Lower leg skin (tissue), 4 donors: ENCODE measurements around the gene TOMM70. TPM values are rescaled to one million over a fixed set of nuclear protein-coding genes. Genes with fewer than 3 reads are reported as not detected.

Experiments
- DNase-seq, 2 donors: peaks; one replicate each; pipeline ENCODE4 v3.0.0-alpha.2; 2019; ENCODE audit warnings: low spot score in 2 of 2
- H3K4me3 ChIP-seq: fragments of 200-600 bp; sonication (generic); 2 replicates; pipeline ENCODE4 v1.5.1; 2017; ENCODE audit warnings: mild to moderate bottlenecking, low read depth; ENCODE audit not compliant: poor library complexity, severe bottlenecking
- POLR2A ChIP-seq, 2 donors: fragments of 450-650 bp; IDR thresholded peaks; one replicate each; pipeline ENCODE4 v1.6.1; 2016 to 2017; ENCODE audit warnings: antibody characterized with exemption in 2 of 2, mild to moderate bottlenecking in 1 of 2, moderate library complexity in 1 of 2
- WGBS, 2 donors: methylation state at CpG; one replicate each; pipeline ENCODE4 v1.1.5; 2018; 5-methylcytosine and 5-hydroxymethylcytosine counted together
- intact Hi-C: fragments of 100-400 bp; cut with DNase I; formaldehyde crosslinking; loops from one replicate; pipeline ENCODE4 v1.15.0; 2023; ENCODE audit warnings: low total_unique reads
- total RNA-seq, 4 donors: library from RNA; depleted of rRNA; stranded (reverse); fragments of >200 nt; gene quantifications; one replicate each; pipeline ENCODE4 v1.1.0, GENCODE V29; 2016
- TF ChIP-seq, protein P1 (sequence below), 3 donors: fragments of 450-650 bp; IDR thresholded peaks; one replicate each; pipeline ENCODE4 v1.5.1; 2016; ENCODE audit warnings: antibody characterized with exemption in 3 of 3, mild to moderate bottlenecking in 3 of 3, moderate library complexity in 2 of 3

Gene TOMM70
- total RNA-seq, 4 donors from 2014 or later = 30.4 to 35.3 (median 33.5) TPM

GRCh38 chr3:100438623-100438974, 37.7 kb upstream of the TOMM70 start:
- TF ChIP-seq, protein P1, sequence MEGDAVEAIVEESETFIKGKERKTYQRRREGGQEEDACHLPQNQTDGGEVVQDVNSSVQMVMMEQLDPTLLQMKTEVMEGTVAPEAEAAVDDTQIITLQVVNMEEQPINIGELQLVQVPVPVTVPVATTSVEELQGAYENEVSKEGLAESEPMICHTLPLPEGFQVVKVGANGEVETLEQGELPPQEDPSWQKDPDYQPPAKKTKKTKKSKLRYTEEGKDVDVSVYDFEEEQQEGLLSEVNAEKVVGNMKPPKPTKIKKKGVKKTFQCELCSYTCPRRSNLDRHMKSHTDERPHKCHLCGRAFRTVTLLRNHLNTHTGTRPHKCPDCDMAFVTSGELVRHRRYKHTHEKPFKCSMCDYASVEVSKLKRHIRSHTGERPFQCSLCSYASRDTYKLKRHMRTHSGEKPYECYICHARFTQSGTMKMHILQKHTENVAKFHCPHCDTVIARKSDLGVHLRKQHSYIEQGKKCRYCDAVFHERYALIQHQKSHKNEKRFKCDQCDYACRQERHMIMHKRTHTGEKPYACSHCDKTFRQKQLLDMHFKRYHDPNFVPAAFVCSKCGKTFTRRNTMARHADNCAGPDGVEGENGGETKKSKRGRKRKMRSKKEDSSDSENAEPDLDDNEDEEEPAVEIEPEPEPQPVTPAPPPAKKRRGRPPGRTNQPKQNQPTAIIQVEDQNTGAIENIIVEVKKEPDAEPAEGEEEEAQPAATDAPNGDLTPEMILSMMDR (IDR thresholded peaks at IDR 0.05) = no peak
- TF ChIP-seq POLR2A (IDR thresholded peaks at IDR 0.05) = no peak
- DNase-seq = no peak
- 93 to 96% methylated on average over 2 of the region's 2 CpGs for WGBS, 2 donors
- H3K4me3 ChIP-seq = no peak overlapping the region
- intact Hi-C loops = no loop called here

DNA sequence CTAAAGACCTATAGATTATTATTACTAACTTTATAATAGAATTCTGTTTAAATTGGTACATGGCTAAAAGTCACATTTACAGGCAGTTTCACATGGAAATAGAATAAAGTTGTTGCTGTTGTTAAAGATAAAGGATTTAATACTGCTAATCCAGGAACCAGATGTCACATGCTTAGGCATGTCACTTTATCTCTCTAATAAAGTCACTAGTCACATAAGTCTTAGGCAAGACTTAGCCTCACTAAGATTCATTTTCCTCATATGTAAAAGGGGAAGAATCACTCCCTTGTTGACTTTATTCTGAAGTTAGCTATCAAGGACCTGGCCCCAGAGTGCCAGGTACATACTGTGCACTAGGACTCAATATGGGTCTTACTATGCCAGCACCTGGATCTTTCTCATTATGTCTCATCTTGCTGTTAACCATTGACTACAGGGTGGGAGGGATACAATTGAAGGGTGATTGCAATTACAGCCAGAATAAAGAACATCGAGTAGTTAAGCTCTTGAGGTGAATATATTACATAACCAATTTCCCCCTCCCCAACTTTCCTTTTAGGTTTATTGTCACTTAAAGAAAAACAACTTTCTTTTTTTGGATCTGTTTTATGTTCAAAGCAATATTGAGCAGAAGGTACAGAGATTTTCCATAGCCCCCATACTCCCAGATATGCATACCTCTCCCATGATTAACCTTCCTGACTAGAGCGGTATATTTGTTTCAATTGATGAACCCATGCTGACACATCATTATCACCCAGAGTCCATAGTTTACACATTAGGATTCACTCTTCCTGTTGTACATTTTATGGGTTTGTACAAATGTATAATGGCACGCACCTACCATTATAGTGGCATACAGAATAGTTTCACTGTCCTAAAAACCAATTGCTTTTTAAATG, 37.1 kb upstream of the TOMM70 start:
- DNase-seq = no peak
- WGBS, 2 donors = 92 to 95% methylated on average over 3 of the region's 3 CpGs
- TF ChIP-seq, protein P1 (IDR thresholded peaks at IDR 0.05) = no peak
- TF ChIP-seq POLR2A (IDR thresholded peaks at IDR 0.05) = no peak
- intact Hi-C loops = no loop called here
- no peak overlapping the region for H3K4me3 ChIP-seq

- no peak for DNase-seq
- TF ChIP-seq POLR2A (IDR thresholded peaks at IDR 0.05) = no peak
- TF ChIP-seq, protein P1 (IDR thresholded peaks at IDR 0.05) = no peak
- no peak overlapping the region for H3K4me3 ChIP-seq
- WGBS, 2 donors = 94% methylated on average over 2 of the region's 2 CpGs
- intact Hi-C loops = no loop called here
These were observed 36.1 kb upstream of the TOMM70 start for GRCh38 chr3:100436951-100437350.

DNA sequence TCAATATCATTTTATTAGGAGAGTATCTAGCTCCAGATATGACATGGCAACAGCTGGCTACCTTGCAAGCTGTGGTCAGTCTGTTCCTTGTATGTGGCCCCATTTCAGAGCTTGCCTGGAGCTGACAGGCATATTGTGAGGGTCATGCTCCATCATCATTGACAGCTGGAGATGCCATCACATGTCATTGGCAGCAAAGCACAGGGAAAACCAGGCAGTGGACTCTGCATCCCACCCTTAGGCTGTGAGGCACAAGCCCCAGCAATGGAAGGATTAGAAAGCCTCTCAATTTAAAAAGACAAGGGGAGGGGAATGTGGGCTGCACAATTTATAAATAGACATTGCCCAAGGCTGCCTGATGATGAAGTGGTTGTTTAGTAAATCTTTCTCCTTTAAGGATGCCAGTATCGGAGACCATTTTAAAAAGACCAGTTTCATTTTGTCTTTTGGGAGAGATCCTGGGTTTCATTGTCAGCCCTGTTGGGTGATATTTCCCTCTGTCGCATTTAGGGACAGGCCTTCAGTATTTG, 28.4 kb upstream of the TOMM70 start:
- intact Hi-C loops = no loop called here
- 93% methylated on average over 2 of the region's 2 CpGs for WGBS, 2 donors
- H3K4me3 ChIP-seq = no peak overlapping the region
- no peak for DNase-seq
- TF ChIP-seq, protein P1 (IDR thresholded peaks at IDR 0.05) = no peak
- no peak for TF ChIP-seq POLR2A (IDR thresholded peaks at IDR 0.05)

- TF ChIP-seq, protein P1 (IDR thresholded peaks at IDR 0.05) = no peak
- TF ChIP-seq POLR2A (IDR thresholded peaks at IDR 0.05) = no peak
- 46 to 61% methylated on average over 2 of the region's 2 CpGs for WGBS, 2 donors
- no peak for DNase-seq
- H3K4me3 ChIP-seq = no peak overlapping the region
- intact Hi-C loops = no loop called here
These were observed 26.8 kb upstream of the TOMM70 start for GRCh38 chr3:100427699-100428098.
